DMS79 treated with DMSO at 0.1 percent for 48 hours (cell line): ENCODE measurements around the gene COL2A1.

Experiments used
- DNase-seq: peaks from one replicate; lab custom pipeline; 2025; lab: John Stamatoyannopoulos, UW

The COL2A1 gene

DNA sequence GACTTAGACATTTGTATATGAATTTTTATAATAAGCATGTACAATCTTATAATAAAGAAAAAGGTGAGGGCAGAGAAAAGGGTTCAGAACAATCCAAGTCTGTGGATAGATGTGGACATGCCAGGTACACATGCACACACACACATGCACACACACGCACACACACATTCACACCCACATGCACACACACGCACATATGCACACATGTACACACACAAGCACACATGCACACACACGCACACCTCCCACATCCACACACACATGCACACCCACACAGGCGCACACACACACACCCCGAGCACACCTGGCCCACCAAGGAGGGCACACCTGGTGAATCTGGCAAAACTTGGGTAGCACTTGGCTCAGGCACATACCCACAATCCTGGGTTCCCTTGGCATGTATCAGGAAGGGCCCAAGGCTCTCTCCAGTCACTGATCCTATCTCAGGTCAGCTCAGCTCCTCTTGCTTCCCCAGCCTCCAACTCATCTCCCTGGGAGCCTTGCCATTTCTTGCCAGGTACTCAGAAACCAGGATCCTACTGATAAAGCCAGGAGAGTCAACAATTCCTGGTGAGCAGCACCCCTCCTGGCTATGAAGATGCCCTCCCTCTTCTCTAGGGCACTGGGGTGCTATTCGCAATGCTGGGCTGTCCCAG is 59.5 kb downstream of the COL2A1 start:
- no peak for DNase-seq

DNA sequence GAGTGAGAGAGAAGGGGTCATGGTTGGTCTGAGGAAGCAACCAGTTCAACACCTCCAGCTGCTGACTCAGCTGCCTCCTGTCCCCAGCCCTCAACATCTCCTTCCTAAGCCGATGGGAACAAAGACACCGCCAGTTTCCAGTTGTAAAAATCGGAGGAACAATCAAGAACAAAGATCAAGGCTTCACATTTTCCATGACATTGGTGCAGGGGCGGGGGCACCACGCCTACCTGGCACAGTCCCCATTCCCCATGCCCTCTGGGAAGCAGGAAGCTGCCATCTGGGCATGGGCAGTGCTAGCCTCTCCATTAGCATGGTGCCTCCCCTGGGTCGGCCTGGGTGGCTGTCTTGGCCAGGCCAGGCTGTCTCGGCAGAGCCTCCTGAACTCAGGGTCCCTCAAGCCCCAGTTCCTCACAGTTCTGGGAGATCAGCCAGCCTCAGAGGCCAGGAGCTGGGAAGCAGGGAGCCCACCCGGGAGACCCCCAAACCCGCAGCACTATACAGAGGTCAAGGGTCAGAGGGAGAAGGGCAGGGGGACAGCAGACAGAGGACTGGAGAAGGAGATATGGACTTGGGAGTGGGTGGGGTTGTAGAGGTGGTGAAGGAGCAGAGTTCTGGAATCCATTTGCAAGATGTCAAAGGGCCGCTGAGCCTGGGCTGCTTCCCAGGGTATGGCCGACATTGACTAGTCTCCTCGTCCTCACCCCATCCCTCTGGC is 60.5 kb downstream of the COL2A1 start:
- no peak for DNase-seq

DNA sequence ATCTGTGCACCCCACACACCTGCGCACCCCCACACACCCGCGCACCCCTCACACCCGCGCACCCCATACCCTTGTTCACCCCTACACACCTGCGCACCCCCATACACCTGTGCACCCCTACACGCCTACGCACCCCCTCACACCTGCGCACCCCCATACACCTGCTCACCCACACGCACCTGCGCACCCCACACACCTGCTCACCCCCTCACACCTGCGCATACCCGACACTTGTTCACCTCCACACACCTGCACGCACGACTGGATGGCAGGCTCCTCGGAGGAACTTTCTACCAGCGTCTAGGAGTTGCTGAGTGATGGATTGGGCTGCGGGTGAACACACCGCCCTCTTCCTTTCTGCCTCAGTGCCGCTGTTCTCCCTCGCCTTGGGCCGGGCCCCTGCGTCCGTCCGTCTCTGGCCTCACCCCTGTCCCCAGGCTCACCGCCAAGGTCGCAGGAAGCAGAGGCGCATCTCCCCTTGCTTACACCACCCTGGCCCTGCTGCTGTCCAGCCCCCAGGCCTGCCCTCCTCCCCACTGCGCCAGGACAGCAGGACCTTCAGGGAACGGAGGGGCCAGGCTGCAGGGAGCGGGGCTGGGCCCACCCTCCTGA is 61.6 kb downstream of the COL2A1 start:
- no peak for DNase-seq

DNA sequence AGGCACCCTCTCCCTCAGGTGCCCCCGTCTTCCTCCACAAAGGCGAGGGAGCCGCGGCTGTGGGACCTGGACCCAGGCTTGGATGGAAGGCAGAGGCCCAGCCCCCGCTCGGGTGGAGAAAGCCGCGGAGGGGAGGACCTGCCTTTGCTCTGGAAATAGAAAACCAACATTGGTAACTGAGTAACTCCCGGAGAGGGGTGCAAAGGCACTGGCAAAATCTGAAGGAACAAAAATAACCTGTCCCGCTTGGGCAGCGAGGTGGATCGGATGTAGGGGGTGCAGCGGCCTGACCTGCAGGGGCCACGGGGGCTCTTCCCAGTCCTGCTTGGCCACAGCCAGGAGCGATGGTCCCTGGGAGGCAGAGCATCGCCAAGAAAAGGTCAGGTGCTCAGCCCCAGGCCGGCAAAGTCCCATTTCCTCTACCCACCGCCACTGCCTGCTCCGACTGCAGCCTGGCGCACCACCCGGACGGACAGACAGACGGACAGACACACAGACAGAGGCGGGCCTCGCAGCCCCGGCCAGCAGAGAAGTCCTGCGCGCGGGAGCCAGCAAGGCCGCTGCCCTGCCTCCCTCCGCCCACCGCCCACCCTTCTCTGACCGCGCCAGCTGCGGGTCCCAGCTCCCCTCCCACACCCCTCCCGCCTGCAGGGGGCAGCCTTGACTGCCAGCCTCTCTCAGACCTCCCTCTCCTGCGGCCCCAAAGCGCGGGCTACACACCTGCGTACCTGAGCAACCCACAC is 62.2 kb downstream of the COL2A1 start:
- DNase-seq = no peak

DNA sequence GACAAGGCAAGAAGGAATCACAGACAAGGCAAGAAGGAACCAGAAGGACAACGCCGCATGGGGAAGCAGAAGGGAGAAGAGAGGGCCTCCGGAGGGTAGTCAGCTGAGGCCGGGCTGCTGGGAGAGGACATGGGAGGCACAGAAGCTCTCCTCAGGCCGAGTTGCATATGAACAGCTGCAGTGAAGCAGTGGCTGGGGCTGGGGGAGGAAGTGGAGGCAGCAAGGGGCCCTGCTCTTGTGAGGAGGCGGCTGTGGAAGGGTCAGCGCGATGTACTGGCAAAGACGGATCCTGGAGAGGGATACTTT is 62.8 kb downstream of the COL2A1 start:
- no peak for DNase-seq

DNA sequence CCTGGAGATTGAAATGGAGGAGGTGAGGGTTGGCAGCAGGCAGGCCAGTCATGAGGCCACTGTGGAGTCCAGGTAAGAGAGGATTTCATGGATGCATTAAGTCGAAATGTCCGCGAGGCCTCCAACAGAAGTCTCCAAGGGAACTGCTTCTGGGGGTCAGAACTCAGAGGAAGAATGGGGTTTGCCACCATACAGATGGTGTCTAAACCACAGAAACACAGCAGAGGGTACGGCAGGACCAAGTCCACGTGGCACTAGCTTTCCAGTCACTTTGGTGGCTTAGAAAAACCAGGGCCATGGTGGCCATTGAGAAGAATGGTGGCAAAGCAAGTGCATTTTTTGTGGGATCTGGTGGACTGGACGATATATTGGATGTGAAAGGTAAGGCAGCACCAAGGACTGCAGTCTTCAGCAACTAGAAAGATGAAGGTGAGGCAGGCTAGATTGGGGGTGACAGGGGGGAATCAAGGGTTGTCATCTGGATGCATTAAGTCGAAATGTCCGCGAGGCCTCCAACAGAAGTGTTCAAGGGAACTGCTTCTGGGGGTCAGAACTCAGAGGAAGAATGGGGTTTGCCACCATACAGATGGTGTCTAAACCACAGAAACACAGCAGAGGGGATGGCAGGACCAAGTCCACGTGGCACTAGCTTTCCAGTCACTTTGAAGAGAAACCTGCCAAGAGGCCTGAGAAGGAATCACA is 63.4 kb downstream of the COL2A1 start:
- no peak for DNase-seq

DNA sequence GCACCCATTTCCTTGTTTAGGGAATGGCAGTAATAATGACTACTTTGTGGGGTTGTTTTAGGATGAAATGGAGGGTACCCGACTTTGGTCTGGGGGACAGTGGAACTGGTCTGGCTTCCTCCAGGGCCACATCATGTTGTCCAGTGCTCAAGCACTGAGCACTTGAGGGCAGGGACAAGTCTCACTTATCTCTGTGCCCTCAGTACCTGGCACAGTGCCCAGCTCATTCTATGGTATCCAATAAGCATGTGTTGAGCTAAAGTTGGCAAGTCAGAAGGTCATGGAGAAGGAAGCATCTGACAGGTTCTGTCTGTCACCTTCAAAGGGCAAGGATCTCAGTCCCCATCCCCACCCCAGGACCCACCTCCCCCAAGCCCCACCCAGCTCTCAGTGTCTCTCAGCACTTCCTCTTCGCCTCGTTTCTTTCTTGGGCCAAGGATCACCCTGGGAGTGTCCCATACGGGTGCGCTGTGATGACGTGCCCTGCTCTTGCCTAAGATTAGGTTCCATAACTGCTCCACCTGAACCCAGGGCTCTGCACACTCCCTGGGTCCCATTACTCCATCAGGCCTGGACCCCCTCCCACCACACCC is 65.2 kb downstream of the COL2A1 start:
- no peak for DNase-seq

DNA sequence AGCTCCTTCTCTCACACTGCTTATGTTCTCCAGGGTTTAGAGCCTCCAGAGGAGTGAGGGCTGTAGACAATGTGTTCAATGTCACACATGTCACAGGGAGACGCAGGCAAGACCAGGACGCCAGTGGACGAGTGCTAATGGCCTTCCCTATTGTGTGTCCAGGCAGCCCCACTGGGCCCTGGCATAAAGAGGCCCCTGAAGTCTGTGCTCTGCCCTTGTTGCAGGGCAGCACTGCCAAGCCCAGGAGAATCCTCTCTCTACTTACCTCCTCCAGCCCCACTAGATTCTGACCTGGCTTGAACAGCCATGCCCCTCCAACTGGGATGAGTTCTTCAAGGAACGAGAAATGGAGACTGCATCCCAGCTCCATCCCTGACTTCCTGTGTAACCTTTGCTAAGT is 65.7 kb downstream of the COL2A1 start:
- no peak for DNase-seq

DNA sequence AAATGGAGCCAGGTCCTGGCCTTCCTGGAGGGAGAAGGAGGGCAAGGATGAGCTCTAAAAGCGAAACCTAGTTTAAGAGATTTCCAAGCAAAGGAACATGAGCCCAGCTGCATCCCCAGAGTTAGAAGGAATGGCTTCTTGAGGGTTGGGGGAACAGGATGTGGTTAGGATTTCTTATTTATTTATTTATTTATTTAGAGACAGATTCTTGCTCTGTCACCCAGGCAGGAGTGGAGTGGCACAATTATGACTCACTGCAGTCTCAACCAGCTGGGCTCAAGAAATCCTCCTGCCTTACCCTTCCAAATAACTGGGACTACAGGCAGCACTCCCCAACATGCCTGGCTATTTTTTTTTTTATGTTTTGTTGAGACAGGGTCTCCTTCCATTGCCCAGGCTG is 66.2 kb downstream of the COL2A1 start:
- no peak for DNase-seq

DNA sequence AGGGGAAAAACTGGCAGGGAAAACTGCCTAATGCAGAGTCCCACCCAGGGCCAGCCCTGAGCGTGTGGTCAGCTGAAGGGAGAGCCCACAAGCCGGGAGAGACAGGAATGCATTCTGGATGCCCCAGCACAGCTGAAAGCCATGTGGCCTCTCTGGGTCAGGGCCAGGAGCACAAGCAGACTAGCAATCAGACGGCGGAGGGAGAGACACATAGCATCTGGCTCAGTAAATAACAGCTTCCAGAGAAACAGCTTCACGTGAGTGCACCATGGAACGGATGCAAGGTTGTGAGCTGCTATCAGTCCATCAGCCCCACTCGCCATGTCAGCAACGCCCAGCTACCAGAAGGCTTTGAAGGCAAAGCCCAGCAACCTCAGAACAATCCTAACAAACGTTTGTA is 69.1 kb downstream of the COL2A1 start:
- DNase-seq = no peak

DNA sequence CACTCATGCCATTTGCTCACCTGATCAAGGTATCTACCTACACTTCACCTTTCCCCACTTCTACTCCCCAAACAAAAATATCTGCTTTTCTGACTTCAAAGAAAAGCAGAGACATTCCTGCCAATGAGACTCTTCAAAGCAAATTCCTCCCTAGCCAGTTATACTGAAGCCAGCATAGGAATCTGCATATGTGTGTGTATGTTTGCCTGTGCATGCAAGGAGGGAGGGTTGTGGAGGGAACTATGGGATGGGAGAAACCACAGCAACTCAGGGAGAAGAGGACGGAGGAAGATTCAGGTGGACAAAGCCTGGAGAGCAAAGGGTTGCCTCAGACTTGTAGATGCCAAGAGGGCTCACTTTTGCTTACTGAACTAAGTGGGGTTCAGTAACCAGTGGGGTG is 73.1 kb downstream of the COL2A1 start:
- DNase-seq = no peak

DNA sequence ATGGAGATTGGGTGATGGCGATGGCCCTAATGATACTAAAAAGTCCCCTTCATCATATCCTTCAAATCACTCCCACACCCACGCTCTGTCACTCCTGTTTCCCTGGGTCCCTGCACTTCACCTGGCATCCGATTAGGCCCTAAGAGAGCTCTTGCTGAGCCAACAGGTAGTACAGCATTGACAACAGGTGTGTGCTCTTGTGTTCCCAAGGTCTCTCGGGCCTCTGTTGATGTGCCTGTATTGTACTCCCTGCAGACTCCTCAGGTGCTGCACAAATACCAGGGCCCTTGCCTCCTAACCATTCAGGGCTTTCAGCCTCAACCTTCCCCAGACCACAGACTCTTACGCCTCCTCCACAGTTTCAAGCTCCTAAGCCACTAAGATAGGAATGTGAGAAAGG is 73.6 kb downstream of the COL2A1 start:
- DNase-seq = no peak

DNA sequence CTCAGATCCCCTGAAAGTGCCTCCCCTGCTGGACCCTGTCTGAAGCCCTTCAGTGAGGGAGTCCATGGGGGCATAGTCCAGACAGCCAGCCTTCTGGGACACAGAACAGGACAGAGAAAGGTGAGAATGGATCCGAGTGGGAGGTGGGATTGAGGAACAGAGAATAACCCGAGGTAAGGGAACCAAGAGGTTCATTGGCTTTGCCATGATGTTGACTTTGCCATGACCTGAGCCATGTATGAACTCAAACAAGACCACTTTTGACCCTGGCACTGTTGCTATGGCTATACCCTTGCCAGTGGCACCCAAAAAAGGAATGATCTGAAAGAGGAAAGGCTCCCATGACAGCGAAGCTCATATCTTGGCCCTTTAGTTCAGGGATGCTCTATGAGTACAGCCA is 76.9 kb downstream of the COL2A1 start:
- DNase-seq = no peak
